ENCODE data around the gene TPRG1L.

TPRG1L gene

GRCh38 chr1:3601743-3602142 is 23.1 kb upstream of the TPRG1L start:
- Histone ChIP-seq H3F3A (ENCODE audit: insufficient read depth, low read length) (no peaks in the 10 kb centered on the region), H4K20me1 (ENCODE audit: insufficient read depth, low read length) (no peaks in the 10 kb centered on the region), H3K36me3 (replicated peaks; ENCODE audit: insufficient read depth, low read length) (no peaks in the 10 kb centered on the region), H3K27me3 (replicated peaks; ENCODE audit: insufficient read depth, low read length) (peaks cover 100% of the 10 kb centered on the region), H3K9me2 (replicated peaks; ENCODE audit: insufficient read depth, low read length) (no peaks in the 10 kb centered on the region), H2AFZ (ENCODE audit: low read length) (no peak overlapping the region), H3K9ac (ENCODE audit: low read length) (no peak overlapping the region), H3K9me3 (replicated peaks; ENCODE audit: insufficient read depth, low read length) (no peaks in the 10 kb centered on the region), H3K4me2 (ENCODE audit: low read depth, low read length) (no peak overlapping the region), H3K79me2 (ENCODE audit: low read length) (no peaks in the 10 kb centered on the region), H3K27ac (ENCODE audit: low read length) (no peak overlapping the region), H3K4me1 (ENCODE audit: low read length) (0 out of 2 replicates have a peak, but pooled peaks cover 9% of the 10 kb centered on the region), H3K4me3 (ENCODE audit: low read length) (no peak overlapping the region)
- TF ChIP-seq CTCF (IDR thresholded peaks at IDR 0.05; ENCODE audit: low read length) (no peak), EZH2phosphoT487 (IDR thresholded peaks at IDR 0.05; ENCODE audit: low read length) (no peak), EZH2 (optimal IDR thresholded peaks at IDR 0.05; ENCODE audit: low read depth, low read length) (no peak)
- no peak for DNase-seq

- H4K20me1 ChIP-seq (ENCODE audit: insufficient read depth, low read length) = no peaks in the 10 kb centered on the region
- H2AFZ ChIP-seq (ENCODE audit: low read length) = no peak overlapping the region
- no peaks in the 10 kb centered on the region for H3K79me2 ChIP-seq (ENCODE audit: low read length)
- H3K4me3 ChIP-seq (ENCODE audit: low read length) = no peak overlapping the region
- no peaks in the 10 kb centered on the region for H3K36me3 ChIP-seq (replicated peaks; ENCODE audit: insufficient read depth, low read length)
- H3K4me1 ChIP-seq (ENCODE audit: low read length) = 0 out of 2 replicates have a peak, but pooled peaks cover 9% of the 10 kb centered on the region
- no peak overlapping the region for H3K27ac ChIP-seq (ENCODE audit: low read length)
- H3K9ac ChIP-seq (ENCODE audit: low read length) = no peak overlapping the region
- no peak for DNase-seq
- TF ChIP-seq EZH2phosphoT487 (IDR thresholded peaks at IDR 0.05; ENCODE audit: low read length) (no peak), CTCF (IDR thresholded peaks at IDR 0.05; ENCODE audit: low read length) (no peak), EZH2 (optimal IDR thresholded peaks at IDR 0.05; ENCODE audit: low read depth, low read length) (no peak)
- H3F3A ChIP-seq (ENCODE audit: insufficient read depth, low read length) = no peaks in the 10 kb centered on the region
- no peak overlapping the region for H3K4me2 ChIP-seq (ENCODE audit: low read depth, low read length)
- H3K9me2 ChIP-seq (replicated peaks; ENCODE audit: insufficient read depth, low read length) = no peaks in the 10 kb centered on the region
- no peaks in the 10 kb centered on the region for H3K9me3 ChIP-seq (replicated peaks; ENCODE audit: insufficient read depth, low read length)
- H3K27me3 ChIP-seq (replicated peaks; ENCODE audit: insufficient read depth, low read length) = peaks cover 100% of the 10 kb centered on the region
Measured at GRCh38 chr1:3602375-3602774, 22.4 kb upstream of the TPRG1L start.

GRCh38 chr1:3603156-3603555 is 21.7 kb upstream of the TPRG1L start:
- no peak for DNase-seq
- Histone ChIP-seq H4K20me1 (ENCODE audit: insufficient read depth, low read length) (no peaks in the 10 kb centered on the region), H3K9ac (ENCODE audit: low read length) (no peak overlapping the region), H3K36me3 (replicated peaks; ENCODE audit: insufficient read depth, low read length) (no peaks in the 10 kb centered on the region), H3K4me1 (ENCODE audit: low read length) (0 out of 2 replicates have a peak, but pooled peaks cover 2% of the 10 kb centered on the region), H3K27ac (ENCODE audit: low read length) (no peak overlapping the region), H3K9me3 (replicated peaks; ENCODE audit: insufficient read depth, low read length) (no peaks in the 10 kb centered on the region), H3K79me2 (ENCODE audit: low read length) (no peaks in the 10 kb centered on the region), H3K27me3 (replicated peaks; ENCODE audit: insufficient read depth, low read length) (peaks cover 100% of the 10 kb centered on the region), H3K4me2 (ENCODE audit: low read depth, low read length) (no peak overlapping the region), H3F3A (ENCODE audit: insufficient read depth, low read length) (no peaks in the 10 kb centered on the region), H2AFZ (ENCODE audit: low read length) (no peak overlapping the region), H3K9me2 (replicated peaks; ENCODE audit: insufficient read depth, low read length) (no peaks in the 10 kb centered on the region), H3K4me3 (ENCODE audit: low read length) (no peak overlapping the region)
- TF ChIP-seq EZH2phosphoT487 (IDR thresholded peaks at IDR 0.05; ENCODE audit: low read length) (no peak), EZH2 (optimal IDR thresholded peaks at IDR 0.05; ENCODE audit: low read depth, low read length) (no peak), CTCF (IDR thresholded peaks at IDR 0.05; ENCODE audit: low read length) (no peak)

Data from MM.1S (cell line).